ENCODE measurements around the gene ME3. TPM values are rescaled to one million over a fixed set of nuclear protein-coding genes. Genes with fewer than 3 reads are reported as not detected.

Gene ME3
- total and polyA plus RNA-seq, 12 donors, result 13.9 to 128 (median 44.5) TPM

GRCh38 chr11:86484795-86485166, 187.6 kb downstream of the ME3 start:
- H3K9me3 ChIP-seq (replicated peaks in 1 of 3), result no peaks in the 10 kb centered on the region
- peak overlapping the region in 2 of 5 donors; percentile 74 to 89 for H3K27ac ChIP-seq
- H3K27me3 ChIP-seq, result no peaks in the 10 kb centered on the region
- H3K4me3 ChIP-seq, result no peak overlapping the region
- 69 to 94% (median 88%) methylated on average over 1 of the region's 1 CpG for WGBS, 4 donors
- TF ChIP-seq POLR2A (IDR thresholded peaks at IDR 0.05) (no peak), CTCF (IDR thresholded peaks at IDR 0.05) (no peak)
- peaks cover 9 to 24% of the 10 kb centered on the region in 2 donors for H3K4me1 ChIP-seq (replicated peaks in 1 of 2)
- no peaks in the 10 kb centered on the region for H3K36me3 ChIP-seq (replicated peaks in 1 of 2)
- intact Hi-C loops (cut with DNase I), result no loop called here
- no peak for DNase-seq

GRCh38 chr11:86483940-86484794, 188.2 kb downstream of the ME3 start:
- 30 to 41% (median 37%) methylated on average over 7 of the region's 7 CpGs for WGBS, 4 donors
- H3K9me3 ChIP-seq (replicated peaks in 1 of 3), result no peaks in the 10 kb centered on the region
- H3K4me3 ChIP-seq, result no peak overlapping the region
- H3K4me1 ChIP-seq (replicated peaks in 1 of 2), result peaks cover 9 to 24% of the 10 kb centered on the region in 2 donors
- no peaks in the 10 kb centered on the region for H3K27me3 ChIP-seq
- H3K36me3 ChIP-seq (replicated peaks in 1 of 2), result no peaks in the 10 kb centered on the region
- H3K27ac ChIP-seq, result peak overlapping the region in 3 of 5 donors; percentile 30 to 89 (median 74)
- DNase-seq, result peak; percentile 34 to 77 (median 65)
- intact Hi-C loops (cut with DNase I), result no loop called here
- TF ChIP-seq CTCF (IDR thresholded peaks at IDR 0.05) (no peak), POLR2A (IDR thresholded peaks at IDR 0.05) (no peak)

DNA sequence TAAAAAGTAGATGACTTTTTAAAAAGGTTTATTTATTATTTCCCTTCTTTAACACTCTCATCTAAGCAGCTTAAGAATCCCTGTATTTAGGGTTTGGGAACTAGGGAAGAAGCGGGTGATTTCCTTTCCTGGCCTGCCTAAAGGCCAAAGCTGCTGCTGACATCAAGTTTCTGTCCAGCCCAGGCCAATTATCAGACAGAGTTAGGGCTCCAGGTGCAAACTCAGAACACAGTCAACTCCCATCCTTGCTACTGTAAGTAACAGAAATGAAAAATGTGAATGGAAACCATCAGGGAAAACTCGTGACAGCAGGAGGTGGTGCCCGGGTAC, 188.8 kb downstream of the ME3 start:
- Histone ChIP-seq H3K27ac (peak overlapping the region in 3 of 5 donors; percentile 30 to 89 (median 74)), H3K27me3 (no peaks in the 10 kb centered on the region), H3K4me1 (replicated peaks in 1 of 2) (peaks cover 9 to 24% of the 10 kb centered on the region in 2 donors), H3K36me3 (replicated peaks in 1 of 2) (no peaks in the 10 kb centered on the region), H3K4me3 (no peak overlapping the region), H3K9me3 (replicated peaks in 1 of 3) (no peaks in the 10 kb centered on the region)
- 81 to 89% (median 84%) methylated on average over 3 of the region's 3 CpGs for WGBS, 4 donors
- intact Hi-C loops (cut with DNase I), result no loop called here
- no peak for TF ChIP-seq POLR2A (IDR thresholded peaks at IDR 0.05)
- no peak for DNase-seq

- Histone ChIP-seq H3K4me1 (replicated peaks in 1 of 2) (peaks cover 9 to 24% of the 10 kb centered on the region in 2 donors), H3K36me3 (replicated peaks in 1 of 2) (no peaks in the 10 kb centered on the region), H3K4me3 (no peak overlapping the region), H3K27me3 (no peaks in the 10 kb centered on the region), H3K27ac (no peak overlapping the region), H3K9me3 (replicated peaks in 1 of 3) (no peaks in the 10 kb centered on the region)
- TF ChIP-seq POLR2A (IDR thresholded peaks at IDR 0.05) (no peak), CTCF (IDR thresholded peaks at IDR 0.05) (no peak)
- DNase-seq, result no peak
- WGBS, 4 donors, result 85 to 90% (median 88%) methylated on average over 2 of the region's 2 CpGs
- intact Hi-C loops (cut with DNase I), result no loop called here
Measured at GRCh38 chr11:86482692-86483091, 189.7 kb downstream of the ME3 start.

- H3K27me3 ChIP-seq, result no peaks in the 10 kb centered on the region
- peaks cover 12 to 31% of the 10 kb centered on the region in 2 donors for H3K4me1 ChIP-seq (replicated peaks in 1 of 2)
- TF ChIP-seq POLR2A (IDR thresholded peaks at IDR 0.05), result no peak
- TF ChIP-seq CTCF (IDR thresholded peaks at IDR 0.05), result no peak
- no peak for DNase-seq
- intact Hi-C loops (cut with DNase I), result no loop called here
- H3K36me3 ChIP-seq (replicated peaks in 1 of 2), result no peaks in the 10 kb centered on the region
- no peaks in the 10 kb centered on the region for H3K9me3 ChIP-seq (replicated peaks in 1 of 3)
- H3K27ac ChIP-seq, result no peak overlapping the region
- H3K4me3 ChIP-seq, result no peak overlapping the region
- WGBS, 4 donors, result 73 to 100% (median 87%) methylated on average over 1 of the region's 1 CpG
Measured at GRCh38 chr11:86481399-86481798, 191.0 kb downstream of the ME3 start.
